CD4-positive, CD25-positive, alpha-beta regulatory T cell (primary cell): Measurements from ENCODE around the gene PKNOX2. TPM values are rescaled to one million over a fixed set of nuclear protein-coding genes. Genes with fewer than 3 reads are reported as not detected.

ENCODE experiments used
- ATAC-seq, 2 donors: fragments of 150-1000 bp; cut with Tn5 transposase; one replicate each; pipeline ENCODE4 v1.10.0; 2021; ENCODE audit warnings: low read depth in 2 of 2, moderate number of reproducible peaks in 2 of 2, moderate library complexity in 1 of 2
- DNase-seq, 3 donors: peaks; one replicate each; pipeline versions ENCODE4 v3.0.0 to v3.0.0-alpha.2; 2012 to 2022; ENCODE audit warnings: mixed read lengths in 1 of 3
- H3K27ac ChIP-seq: one replicate; pipeline ENCODE4 v1.7.0; 2013; ENCODE audit warnings: mild to moderate bottlenecking, low read length; ENCODE audit not compliant: insufficient read depth, poor library complexity, severe bottlenecking
- H3K27me3 ChIP-seq: one replicate; pipeline ENCODE4 v1.7.0; 2013; ENCODE audit warnings: low read length; ENCODE audit not compliant: control insufficient read depth, insufficient read depth
- H3K36me3 ChIP-seq: one replicate; pipeline ENCODE4 v1.7.0; 2013; ENCODE audit warnings: mild to moderate bottlenecking, low read length, moderate library complexity; ENCODE audit not compliant: control insufficient read depth, insufficient read depth
- H3K4me1 ChIP-seq: 2 replicates; pipeline ENCODE4 v1.7.0; 2013; ENCODE audit warnings: mild to moderate bottlenecking, low read length; ENCODE audit not compliant: insufficient read depth, control insufficient read depth, poor library complexity, severe bottlenecking
- H3K4me3 ChIP-seq: one replicate; pipeline ENCODE4 v1.7.0; 2013; ENCODE audit warnings: low read depth, mild to moderate bottlenecking, low read length, moderate library complexity
- H3K9me3 ChIP-seq, 2 experiments: 1 replicate in 1 of 2; 2 replicates in 1 of 2; pipeline ENCODE4 v1.7.0; 2013; ENCODE audit warnings: low read length in 2 of 2, mild to moderate bottlenecking in 1 of 2, moderate library complexity in 1 of 2; ENCODE audit not compliant: control insufficient read depth in 2 of 2
- H3K27ac Mint-ChIP-seq, 3 donors: one replicate each; pipeline ENCODE4 v1.8.0; 2020 to 2022; ENCODE audit warnings: mild to moderate bottlenecking in 3 of 3, mixed read lengths in 3 of 3, moderate library complexity in 2 of 3
- H3K27me3 Mint-ChIP-seq: one replicate; pipeline ENCODE4 v1.8.0; 2022; ENCODE audit warnings: mild to moderate bottlenecking, mixed read lengths
- H3K36me3 Mint-ChIP-seq: one replicate; pipeline ENCODE4 v1.8.0; 2020; ENCODE audit warnings: mixed read lengths
- H3K4me1 Mint-ChIP-seq, 4 donors: one replicate each; pipeline ENCODE4 v1.8.0; 2020 to 2022; ENCODE audit warnings: mixed read lengths in 4 of 4, mild to moderate bottlenecking in 1 of 4
- H3K4me3 Mint-ChIP-seq, 4 donors: one replicate each; pipeline ENCODE4 v1.8.0; 2020 to 2022; ENCODE audit warnings: mild to moderate bottlenecking in 4 of 4, mixed read lengths in 4 of 4, moderate library complexity in 3 of 4
- H3K9me3 Mint-ChIP-seq, 7 donors: one replicate each; pipeline ENCODE4 v1.8.0; 2020 to 2022; ENCODE audit warnings: mixed read lengths in 7 of 7, mild to moderate bottlenecking in 3 of 7, moderate library complexity in 2 of 7
- polyA plus RNA-seq, 4 donors: library from polyadenylated mRNA; unstranded; fragments of 300-500 nt; fragmentation: Illumina TruSeq; gene quantifications; one replicate each; pipeline ENCODE4 v1.2.3, GENCODE V29; 2021
- total RNA-seq: library from RNA; stranded (reverse); gene quantifications from one replicate; pipeline ENCODE4 v1.2.3, GENCODE V29; 2022

Gene PKNOX2
- total and polyA plus RNA-seq, 5 donors from 2014 or later: not detected

- Histone ChIP-seq H3K27me3 (peaks cover 28% of the 10 kb centered on the region), H3K9me3 (no peaks in the 10 kb centered on the region), H3K4me1 (peaks cover 14% of the 10 kb centered on the region), H3K27ac (no peak overlapping the region), H3K4me3 (no peak overlapping the region), H3K36me3 (no peaks in the 10 kb centered on the region)
- Mint-ChIP-seq H3K4me1 (peaks cover 0 to 11% (median 2%) of the 10 kb centered on the region in 4 donors), H3K4me3 (no peak overlapping the region), H3K36me3 (no peaks in the 10 kb centered on the region), H3K9me3 (peaks cover 0 to 2% (median 0%) of the 10 kb centered on the region in 7 donors), H3K27ac (no peak overlapping the region), H3K27me3 (peaks cover 44% of the 10 kb centered on the region)
- ATAC-seq (no peak), DNase-seq (no peak)
These were observed 6.0 kb downstream of the PKNOX2 start for GRCh38 chr11:125170510-125171031.

GRCh38 chr11:125171974-125172373 is 7.4 kb downstream of the PKNOX2 start:
- no peak for ATAC-seq
- Mint-ChIP-seq H3K4me3 (no peak overlapping the region), H3K27me3 (peaks cover 38% of the 10 kb centered on the region), H3K4me1 (no peaks in the 10 kb centered on the region), H3K27ac (no peak overlapping the region), H3K9me3 (peaks cover 0 to 2% (median 0%) of the 10 kb centered on the region in 7 donors), H3K36me3 (no peaks in the 10 kb centered on the region)
- Histone ChIP-seq H3K4me3 (no peak overlapping the region), H3K27ac (no peak overlapping the region), H3K4me1 (peaks cover under 1% of the 10 kb centered on the region), H3K36me3 (no peaks in the 10 kb centered on the region), H3K9me3 (no peaks in the 10 kb centered on the region), H3K27me3 (peaks cover 24% of the 10 kb centered on the region)
- no peak for DNase-seq

GRCh38 chr11:125173027-125173426 is 8.5 kb downstream of the PKNOX2 start:
- H3K27ac Mint-ChIP-seq: no peak overlapping the region
- H3K36me3 Mint-ChIP-seq: no peaks in the 10 kb centered on the region
- H3K9me3 ChIP-seq: no peaks in the 10 kb centered on the region
- H3K9me3 Mint-ChIP-seq: peaks cover 0 to 2% (median 0%) of the 10 kb centered on the region in 7 donors
- no peak for DNase-seq
- H3K4me3 Mint-ChIP-seq: no peak overlapping the region
- no peak for ATAC-seq
- no peaks in the 10 kb centered on the region for H3K4me1 ChIP-seq
- no peak overlapping the region for H3K27ac ChIP-seq
- no peak overlapping the region for H3K4me3 ChIP-seq
- no peaks in the 10 kb centered on the region for H3K4me1 Mint-ChIP-seq
- H3K27me3 ChIP-seq: peaks cover 20% of the 10 kb centered on the region
- peaks cover 36% of the 10 kb centered on the region for H3K27me3 Mint-ChIP-seq
- no peaks in the 10 kb centered on the region for H3K36me3 ChIP-seq

- ATAC-seq: no peak
- no peaks in the 10 kb centered on the region for H3K4me1 ChIP-seq
- no peak overlapping the region for H3K27ac Mint-ChIP-seq
- no peaks in the 10 kb centered on the region for H3K9me3 ChIP-seq
- no peaks in the 10 kb centered on the region for H3K4me1 Mint-ChIP-seq
- no peak overlapping the region for H3K4me3 Mint-ChIP-seq
- H3K9me3 Mint-ChIP-seq: peaks cover 0 to 2% (median 0%) of the 10 kb centered on the region in 7 donors
- no peaks in the 10 kb centered on the region for H3K36me3 Mint-ChIP-seq
- H3K36me3 ChIP-seq: no peaks in the 10 kb centered on the region
- DNase-seq: no peak
- peaks cover 14% of the 10 kb centered on the region for H3K27me3 ChIP-seq
- no peak overlapping the region for H3K4me3 ChIP-seq
- H3K27me3 Mint-ChIP-seq: peaks cover 30% of the 10 kb centered on the region
- no peak overlapping the region for H3K27ac ChIP-seq
These were observed 9.0 kb downstream of the PKNOX2 start for GRCh38 chr11:125173556-125173955.

- H3K27ac ChIP-seq: no peak overlapping the region
- peaks cover 10% of the 10 kb centered on the region for H3K27me3 ChIP-seq
- no peaks in the 10 kb centered on the region for H3K9me3 ChIP-seq
- Mint-ChIP-seq H3K36me3 (no peaks in the 10 kb centered on the region), H3K27me3 (peaks cover 28% of the 10 kb centered on the region), H3K4me1 (no peaks in the 10 kb centered on the region), H3K27ac (no peak overlapping the region), H3K9me3 (peaks cover 0 to 2% (median 0%) of the 10 kb centered on the region in 7 donors), H3K4me3 (no peak overlapping the region)
- no peak for DNase-seq
- no peak overlapping the region for H3K4me3 ChIP-seq
- ATAC-seq: no peak
- H3K4me1 ChIP-seq: no peaks in the 10 kb centered on the region
- no peaks in the 10 kb centered on the region for H3K36me3 ChIP-seq
These were observed 9.5 kb downstream of the PKNOX2 start for GRCh38 chr11:125174057-125174456.

GRCh38 chr11:125174686-125175085 is 10.1 kb downstream of the PKNOX2 start:
- no peak for DNase-seq
- Mint-ChIP-seq H3K4me1 (no peaks in the 10 kb centered on the region), H3K27me3 (peaks cover 24% of the 10 kb centered on the region), H3K36me3 (no peaks in the 10 kb centered on the region), H3K4me3 (no peak overlapping the region), H3K9me3 (no peaks in the 10 kb centered on the region), H3K27ac (no peak overlapping the region)
- ATAC-seq: no peak
- no peaks in the 10 kb centered on the region for H3K36me3 ChIP-seq
- no peaks in the 10 kb centered on the region for H3K9me3 ChIP-seq
- no peaks in the 10 kb centered on the region for H3K4me1 ChIP-seq
- peaks cover 9% of the 10 kb centered on the region for H3K27me3 ChIP-seq
- H3K27ac ChIP-seq: no peak overlapping the region
- H3K4me3 ChIP-seq: no peak overlapping the region

- Mint-ChIP-seq H3K27me3 (peaks cover 23% of the 10 kb centered on the region), H3K4me1 (no peaks in the 10 kb centered on the region), H3K9me3 (no peaks in the 10 kb centered on the region), H3K4me3 (no peak overlapping the region), H3K27ac (no peak overlapping the region), H3K36me3 (no peaks in the 10 kb centered on the region)
- Histone ChIP-seq H3K4me3 (no peak overlapping the region), H3K9me3 (no peaks in the 10 kb centered on the region), H3K36me3 (no peaks in the 10 kb centered on the region), H3K27ac (no peak overlapping the region), H3K27me3 (peaks cover 9% of the 10 kb centered on the region), H3K4me1 (no peaks in the 10 kb centered on the region)
- no peak for DNase-seq
- ATAC-seq: no peak
These were observed 10.6 kb downstream of the PKNOX2 start for GRCh38 chr11:125175166-125175565.

- ATAC-seq (no peak), DNase-seq (no peak)
- H3K27me3 Mint-ChIP-seq: peaks cover 23% of the 10 kb centered on the region
- no peak overlapping the region for H3K4me3 ChIP-seq
- no peaks in the 10 kb centered on the region for H3K9me3 Mint-ChIP-seq
- H3K36me3 ChIP-seq: no peaks in the 10 kb centered on the region
- no peaks in the 10 kb centered on the region for H3K4me1 Mint-ChIP-seq
- no peak overlapping the region for H3K4me3 Mint-ChIP-seq
- peaks cover 9% of the 10 kb centered on the region for H3K27me3 ChIP-seq
- H3K27ac ChIP-seq: no peak overlapping the region
- H3K36me3 Mint-ChIP-seq: no peaks in the 10 kb centered on the region
- H3K4me1 ChIP-seq: no peaks in the 10 kb centered on the region
- H3K27ac Mint-ChIP-seq: no peak overlapping the region
- H3K9me3 ChIP-seq: no peaks in the 10 kb centered on the region
These were observed 11.5 kb downstream of the PKNOX2 start for GRCh38 chr11:125175896-125176575.
